Spleen (tissue), 7 donors: ENCODE results near the gene PGAP3.
"Not testable (repeated sequence)": the region's sequence is repeated elsewhere in the genome, so short reads cannot be mapped to it uniquely, and the experiment has no call there.

Experiments
- POLR2A ChIP-seq, 3 donors: fragments of 450-650 bp; IDR thresholded peaks; one replicate each; pipeline ENCODE4 v1.5.1; 2017; ENCODE audit warnings: antibody characterized with exemption in 3 of 3, mild to moderate bottlenecking in 1 of 3
- POLR2AphosphoS5 ChIP-seq, 3 donors: sonication (generic); formaldehyde crosslinking; IDR thresholded peaks; one replicate each; pipeline ENCODE4 v1.5.1; 2017; ENCODE audit warnings: antibody characterized with exemption in 3 of 3
- TF ChIP-seq, protein P1 (sequence below), 11 experiments: fragments of 200-600 bp in 7 of 11; fragments of 450-650 bp in 4 of 11; sonication (generic) in 4 of 11; IDR thresholded peaks in 8 of 11; conservative IDR thresholded peaks in 3 of 11; 1 replicate in 7 of 11; 2 replicates in 4 of 11; pipeline versions ENCODE4 v1.4.0 to v1.8.0; 2016 to 2021; ENCODE audit warnings: antibody characterized with exemption in 11 of 11, inconsistent platforms in 4 of 11, mild to moderate bottlenecking in 1 of 11
- donor health status: DM: no; HTN: no; CAD: no; lungs with moderate emphysema.
- donor health status: DM: no; HTN: no; CAD: no.
- donor health status: DM: no; HTN: no; CAD: no.

- not testable (repeated sequence) for TF ChIP-seq POLR2A, POLR2AphosphoS5 (IDR thresholded peaks at IDR 0.05)
- TF ChIP-seq, protein P1, sequence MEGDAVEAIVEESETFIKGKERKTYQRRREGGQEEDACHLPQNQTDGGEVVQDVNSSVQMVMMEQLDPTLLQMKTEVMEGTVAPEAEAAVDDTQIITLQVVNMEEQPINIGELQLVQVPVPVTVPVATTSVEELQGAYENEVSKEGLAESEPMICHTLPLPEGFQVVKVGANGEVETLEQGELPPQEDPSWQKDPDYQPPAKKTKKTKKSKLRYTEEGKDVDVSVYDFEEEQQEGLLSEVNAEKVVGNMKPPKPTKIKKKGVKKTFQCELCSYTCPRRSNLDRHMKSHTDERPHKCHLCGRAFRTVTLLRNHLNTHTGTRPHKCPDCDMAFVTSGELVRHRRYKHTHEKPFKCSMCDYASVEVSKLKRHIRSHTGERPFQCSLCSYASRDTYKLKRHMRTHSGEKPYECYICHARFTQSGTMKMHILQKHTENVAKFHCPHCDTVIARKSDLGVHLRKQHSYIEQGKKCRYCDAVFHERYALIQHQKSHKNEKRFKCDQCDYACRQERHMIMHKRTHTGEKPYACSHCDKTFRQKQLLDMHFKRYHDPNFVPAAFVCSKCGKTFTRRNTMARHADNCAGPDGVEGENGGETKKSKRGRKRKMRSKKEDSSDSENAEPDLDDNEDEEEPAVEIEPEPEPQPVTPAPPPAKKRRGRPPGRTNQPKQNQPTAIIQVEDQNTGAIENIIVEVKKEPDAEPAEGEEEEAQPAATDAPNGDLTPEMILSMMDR (IDR thresholded peaks at IDR 0.05 in 8 of 11, conservative IDR thresholded peaks at IDR 0.05 in 3 of 11): not testable (repeated sequence)
These were observed 11.4 kb upstream of the PGAP3 start for GRCh38 chr17:39699157-39699817.
